Urothelium cell line (cell line): ENCODE data around the gene AHRR.

ENCODE experiments used
- DNase-seq: peaks from one replicate; pipeline ENCODE4 v3.0.0; 2011; ENCODE audit warnings: low spot score, mixed read lengths
- FAIRE-seq: peaks from 2 replicates; lab custom pipeline; 2011; peaks lifted over from hg19 to GRCh38; lab: Jason Lieb, UNC

Gene AHRR

DNA sequence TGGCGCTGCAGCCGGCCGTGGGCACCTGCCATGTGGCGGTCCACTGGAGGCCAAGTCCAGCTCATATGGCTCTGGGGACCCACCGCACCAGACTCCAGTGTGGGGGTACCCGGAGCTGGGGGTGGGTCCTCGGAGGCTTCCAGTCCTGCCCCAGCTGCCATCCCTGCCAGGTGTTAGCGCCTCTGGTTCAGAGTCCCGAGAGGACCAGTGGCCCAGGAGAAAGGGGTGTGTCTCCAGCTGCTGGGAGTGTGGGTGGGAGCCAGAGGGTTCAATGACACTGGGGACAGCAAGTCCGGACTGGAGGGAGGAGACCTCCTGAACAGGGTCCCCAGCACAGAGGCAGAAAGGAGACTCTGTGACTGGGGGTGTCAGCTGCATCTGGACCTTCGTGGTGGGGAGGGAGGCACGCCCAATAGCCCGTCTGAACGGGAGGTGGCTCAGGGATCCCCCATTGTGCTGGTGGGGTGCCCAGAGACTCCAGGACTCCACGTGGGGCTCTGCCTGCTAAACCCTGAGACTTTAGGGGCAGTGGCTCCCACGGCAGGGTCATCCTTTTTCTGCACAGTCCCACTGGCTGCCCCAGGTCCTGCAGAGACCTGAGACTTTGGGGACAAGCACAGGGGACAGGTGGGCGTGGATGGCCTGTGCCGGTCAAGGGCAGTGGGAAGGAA lies 2.4 kb upstream of the AHRR start:
- no peak for FAIRE-seq
- no peak for DNase-seq

DNA sequence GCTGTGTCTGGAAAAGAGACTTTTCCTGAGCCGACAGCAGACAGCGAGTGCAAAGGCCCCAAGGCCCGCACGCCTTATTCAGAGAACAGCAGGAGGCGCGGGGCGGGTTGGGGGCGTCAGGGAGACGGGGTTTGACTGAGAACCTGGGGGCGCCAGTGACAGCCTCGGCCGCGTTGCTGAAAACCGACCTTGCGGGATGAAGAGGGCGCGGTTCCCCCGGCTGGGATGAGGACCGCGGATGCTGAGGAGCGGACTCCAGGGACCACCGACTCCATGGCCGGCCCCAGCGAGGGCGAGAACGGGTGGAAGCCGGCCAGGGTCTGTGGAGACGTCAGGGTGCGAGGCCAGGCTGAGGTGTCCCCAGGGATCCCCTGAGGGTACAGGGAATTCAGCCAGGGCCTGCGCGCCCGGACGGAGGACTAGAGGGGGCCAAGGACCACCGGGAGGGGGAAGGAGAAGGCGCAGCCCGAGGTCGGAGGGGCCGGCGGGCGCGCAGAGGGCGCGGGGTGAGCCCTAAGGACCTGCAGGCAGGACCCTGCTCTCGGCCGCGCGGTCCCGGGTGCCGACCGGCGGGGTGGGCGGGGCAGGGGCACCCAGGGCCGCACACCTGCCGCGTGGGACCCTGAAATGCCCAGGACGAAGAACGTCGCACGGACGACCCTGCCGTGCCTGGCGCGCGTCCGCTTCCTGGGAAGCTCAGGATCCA lies 837 bp upstream of the AHRR start:
- no peak for FAIRE-seq

DNA sequence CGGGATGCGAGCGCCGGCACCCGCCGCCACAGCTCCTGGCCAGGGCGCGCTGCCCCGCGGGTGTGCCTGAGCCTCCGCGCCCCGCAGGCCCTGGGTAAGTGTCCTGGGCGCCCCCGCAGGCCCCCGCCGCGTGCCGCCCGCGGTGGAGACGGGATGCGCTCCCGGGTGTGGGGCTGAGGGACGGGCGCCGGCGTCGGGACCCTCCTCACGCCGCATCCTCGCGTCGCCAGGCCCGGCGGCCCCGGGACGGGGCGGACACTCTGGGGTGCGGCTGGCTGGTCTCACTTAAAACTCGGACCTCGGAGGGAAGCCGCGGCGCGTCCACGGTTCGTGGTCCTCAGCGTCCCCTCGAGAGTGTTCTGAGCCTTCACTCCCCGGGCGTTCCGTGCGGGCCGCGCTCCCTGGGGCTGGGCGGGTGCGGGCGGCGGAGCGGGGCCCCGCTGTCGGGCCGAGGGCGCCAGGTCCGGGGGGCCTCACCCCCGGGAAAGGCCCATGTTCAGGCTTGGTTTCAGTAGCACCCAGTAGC lies 275 bp downstream of the AHRR start:
- no peak for DNase-seq
- FAIRE-seq = no peak

More for the DNA sequence above, 837 bp upstream of the AHRR start:
- DNase-seq = no peak

DNA sequence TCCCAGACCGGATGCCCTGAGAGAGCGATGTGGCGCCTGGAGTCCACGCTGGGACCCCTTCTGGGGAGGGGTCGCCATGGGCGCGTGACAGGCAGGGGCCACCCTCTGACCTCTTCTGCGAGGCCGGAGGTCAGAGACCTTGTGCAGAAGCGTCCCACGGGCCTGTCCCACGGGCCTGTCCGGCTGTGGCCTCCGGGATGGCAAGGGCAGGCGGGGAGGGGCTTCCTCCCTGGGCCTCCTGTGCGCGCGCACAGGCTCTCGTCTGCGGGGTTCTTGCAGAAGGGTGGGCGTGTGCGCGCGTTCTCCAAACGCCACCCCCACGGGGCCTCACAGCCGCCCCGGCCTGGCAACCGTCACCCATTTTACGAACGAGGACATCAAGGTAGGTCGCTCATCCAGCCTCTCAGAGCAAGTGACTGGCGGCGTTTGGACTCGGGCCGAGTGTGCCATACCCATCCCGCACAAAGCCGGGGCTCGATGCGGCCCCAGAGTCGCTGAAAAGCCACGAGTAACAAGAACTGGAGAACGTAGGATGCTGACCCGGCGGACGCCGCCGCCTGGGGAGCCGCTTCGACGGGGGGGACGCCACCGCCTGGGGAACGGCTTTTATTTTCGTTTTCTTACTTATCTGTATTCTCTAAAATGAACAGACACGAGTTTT lies 897 bp downstream of the AHRR start:
- FAIRE-seq (no peak), DNase-seq (no peak)

DNA sequence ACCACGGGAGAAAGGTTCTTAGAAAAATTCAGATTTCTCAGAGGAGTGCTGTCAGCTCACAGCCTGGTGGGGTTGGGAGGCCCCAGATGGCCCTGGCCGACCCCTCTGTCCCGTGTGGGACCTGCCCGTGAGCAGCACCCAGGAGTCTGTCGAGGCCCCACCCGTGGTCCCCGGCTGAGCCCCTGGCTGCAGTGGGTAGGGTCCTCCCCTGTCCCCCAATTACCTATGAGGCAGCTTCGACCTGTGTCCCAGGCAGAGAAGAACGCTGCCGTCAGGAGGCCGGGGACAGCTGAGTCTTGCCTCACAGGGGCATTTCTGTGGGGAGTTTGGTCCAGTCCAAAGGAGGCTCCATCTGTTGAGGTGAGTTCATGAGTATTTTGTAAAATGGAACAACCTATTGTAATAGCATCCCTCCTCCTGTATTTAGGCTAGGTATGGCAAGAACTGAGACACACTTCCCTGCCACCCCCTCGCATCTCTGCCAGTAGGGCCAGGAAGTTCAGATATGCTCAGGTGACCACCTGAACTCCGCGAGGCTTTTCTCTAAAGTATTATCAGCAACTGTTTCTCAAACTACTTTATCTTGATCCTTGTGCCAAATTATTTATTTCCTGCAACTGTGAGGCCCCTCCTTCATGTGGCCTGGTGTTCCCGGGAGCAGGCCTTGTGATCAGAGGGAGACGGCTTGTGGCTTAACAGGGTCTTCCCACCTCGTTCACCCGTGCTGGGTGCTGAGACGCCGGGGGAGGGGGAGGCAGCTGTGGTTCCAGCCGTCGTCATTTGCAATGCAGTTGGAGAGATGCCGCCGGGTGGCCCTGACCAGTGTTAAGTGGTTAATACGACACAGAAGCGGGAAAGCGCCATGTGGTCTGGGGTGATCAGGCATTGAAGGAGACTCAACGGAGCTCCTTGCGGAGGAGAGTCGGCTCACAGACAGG lies 1.7 kb downstream of the AHRR start:
- FAIRE-seq = no peak
- DNase-seq = no peak

DNA sequence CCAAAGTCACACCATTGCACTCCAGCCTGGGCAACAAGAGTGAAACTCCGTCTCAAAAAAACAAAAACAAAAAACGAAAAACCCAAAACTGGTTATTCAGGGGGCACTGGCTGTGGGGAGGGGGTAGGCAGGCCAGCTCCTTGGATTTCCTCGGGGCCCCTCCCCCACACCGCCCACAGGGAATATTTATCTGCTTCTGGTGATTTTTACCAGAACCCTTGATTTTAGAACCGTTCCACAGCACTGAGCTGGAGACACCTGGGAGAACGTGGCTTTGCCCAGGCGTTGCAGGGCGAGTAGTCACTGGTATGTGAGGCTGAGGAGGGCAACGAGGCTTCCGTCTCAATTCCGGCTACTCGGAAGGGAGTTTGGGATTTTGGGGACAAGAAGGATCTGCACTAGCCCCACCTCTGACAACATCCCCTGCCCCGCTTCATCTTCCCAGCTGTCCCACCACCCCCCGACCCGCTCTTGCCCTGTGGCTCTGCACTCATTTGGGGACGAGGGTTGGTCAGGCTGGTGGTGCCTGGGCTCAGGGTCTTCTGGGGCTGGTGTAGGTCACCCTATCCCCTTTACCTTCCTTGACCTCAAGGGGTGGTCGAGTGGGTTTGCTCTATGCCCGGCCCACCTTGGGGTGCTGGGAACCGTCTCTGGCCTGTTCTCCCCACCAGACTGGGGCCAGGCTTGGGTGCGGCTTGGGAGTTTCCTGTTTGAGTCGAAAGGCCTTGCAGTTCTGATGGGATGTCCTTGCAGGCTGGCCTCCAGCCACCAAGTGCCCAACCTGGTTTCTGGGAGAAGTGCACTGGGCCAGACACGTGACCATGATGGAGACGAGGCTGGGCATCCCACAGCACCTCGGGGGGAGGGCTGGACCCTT lies 3.5 kb downstream of the AHRR start:
- peak; percentile 46 for FAIRE-seq
- DNase-seq = no peak

DNA sequence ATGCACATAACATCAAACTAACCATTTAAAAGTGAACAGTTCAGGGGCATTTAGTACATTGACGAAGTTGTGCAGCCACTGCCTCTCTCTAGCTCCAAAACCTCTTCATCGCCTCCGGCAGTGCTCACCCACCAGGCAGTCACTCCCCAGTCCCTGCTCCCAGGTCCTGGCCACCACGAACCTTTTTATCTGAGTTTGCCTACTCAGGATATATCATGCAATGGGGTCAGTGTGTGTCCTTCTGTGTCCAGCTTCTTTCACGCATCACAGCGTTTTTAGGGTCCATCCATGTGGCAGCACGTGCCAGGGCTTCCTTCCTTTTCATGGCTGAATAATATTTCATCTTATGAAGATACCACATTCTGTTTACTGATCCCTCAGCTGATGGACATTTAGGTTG lies 4.6 kb downstream of the AHRR start:
- DNase-seq (no peak), FAIRE-seq (no peak)

DNA sequence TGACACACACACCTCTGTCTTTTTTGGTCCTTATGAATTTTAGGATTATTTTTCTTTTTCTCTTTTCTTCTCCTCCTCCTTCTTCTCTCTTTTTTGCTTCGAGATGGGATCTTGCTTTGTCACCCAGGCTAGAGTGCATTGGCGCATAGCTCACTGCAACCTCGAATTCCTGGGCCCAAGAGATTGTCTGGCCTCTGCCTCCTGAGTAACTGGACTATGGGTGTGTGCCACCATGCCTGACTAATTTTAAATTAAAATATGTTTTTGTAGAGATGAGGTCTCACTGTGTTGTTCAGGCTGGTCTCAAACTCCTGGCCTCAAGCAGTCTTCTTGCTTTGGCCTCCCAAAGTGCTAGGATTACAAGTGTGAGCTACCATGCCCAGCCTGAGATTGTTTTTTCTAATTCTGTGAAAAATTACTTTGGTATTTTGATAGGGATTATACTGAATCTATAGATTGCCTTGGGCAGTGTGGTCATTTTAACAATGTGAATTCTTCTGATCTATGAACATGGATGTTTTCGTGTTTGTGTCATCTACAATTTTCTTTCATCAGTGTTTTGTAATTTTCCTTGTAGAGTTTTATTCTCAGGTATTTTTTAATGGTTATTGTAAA lies 7.7 kb downstream of the AHRR start:
- FAIRE-seq (no peak), DNase-seq (no peak)

DNA sequence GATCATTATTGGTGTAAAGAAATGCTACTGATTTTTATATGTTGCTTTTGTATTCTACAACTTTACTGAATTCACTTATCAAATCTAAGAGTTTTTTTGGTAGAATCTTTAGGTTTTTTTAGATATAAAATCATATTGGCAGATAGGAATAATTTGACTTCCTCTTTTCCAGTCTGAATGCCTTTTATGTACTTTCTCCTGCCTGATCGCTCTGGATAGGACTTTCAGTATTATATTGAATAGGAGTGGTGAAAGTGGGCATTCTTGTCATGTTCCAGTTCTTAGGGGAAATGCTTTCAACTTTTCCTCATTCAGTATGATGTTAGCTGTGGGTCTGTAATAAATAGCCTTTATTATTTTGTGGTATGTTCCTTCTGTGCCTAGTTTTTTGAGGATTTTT lies 8.3 kb downstream of the AHRR start:
- FAIRE-seq (no peak), DNase-seq (no peak)

DNA sequence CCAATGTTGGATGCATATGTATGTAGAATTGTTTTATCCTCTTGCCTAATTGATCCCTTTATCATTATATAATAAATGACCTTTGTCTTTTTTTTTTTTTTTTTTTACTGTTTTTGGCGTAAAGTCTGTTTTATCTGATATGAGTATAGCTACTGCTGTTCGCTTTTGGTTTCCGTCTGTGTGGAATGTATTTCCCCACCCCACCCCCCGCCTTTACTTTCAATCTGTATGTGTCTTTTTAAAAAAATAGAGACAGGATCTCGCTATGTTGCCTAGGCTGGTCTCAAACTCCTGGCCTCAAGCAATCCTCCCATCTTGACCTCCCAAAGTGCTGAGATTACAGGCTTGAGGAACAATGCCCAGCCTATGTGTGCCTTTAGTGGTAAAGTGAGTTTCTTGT lies 11.3 kb downstream of the AHRR start:
- FAIRE-seq = no peak
- DNase-seq = no peak

DNA sequence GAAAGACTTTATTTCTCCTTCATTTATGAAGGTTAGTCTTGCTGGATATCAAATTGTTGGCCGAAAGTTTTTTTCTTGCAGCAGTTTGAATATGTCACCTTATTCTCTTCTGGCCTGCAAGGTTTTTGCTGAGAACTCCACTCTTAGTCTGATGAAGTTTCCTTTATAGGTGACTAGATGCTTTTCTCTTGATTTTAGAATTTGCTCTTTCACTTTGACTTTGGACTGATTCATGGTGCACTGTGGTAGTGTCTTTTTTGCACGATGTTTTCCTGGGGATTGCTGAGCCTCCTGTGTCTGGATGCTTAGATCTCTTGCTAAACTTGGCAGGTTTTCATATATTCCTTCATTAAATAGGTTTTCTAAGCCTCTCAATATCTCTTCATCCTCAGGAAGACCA lies 12.4 kb downstream of the AHRR start:
- no peak for DNase-seq
- no peak for FAIRE-seq

DNA sequence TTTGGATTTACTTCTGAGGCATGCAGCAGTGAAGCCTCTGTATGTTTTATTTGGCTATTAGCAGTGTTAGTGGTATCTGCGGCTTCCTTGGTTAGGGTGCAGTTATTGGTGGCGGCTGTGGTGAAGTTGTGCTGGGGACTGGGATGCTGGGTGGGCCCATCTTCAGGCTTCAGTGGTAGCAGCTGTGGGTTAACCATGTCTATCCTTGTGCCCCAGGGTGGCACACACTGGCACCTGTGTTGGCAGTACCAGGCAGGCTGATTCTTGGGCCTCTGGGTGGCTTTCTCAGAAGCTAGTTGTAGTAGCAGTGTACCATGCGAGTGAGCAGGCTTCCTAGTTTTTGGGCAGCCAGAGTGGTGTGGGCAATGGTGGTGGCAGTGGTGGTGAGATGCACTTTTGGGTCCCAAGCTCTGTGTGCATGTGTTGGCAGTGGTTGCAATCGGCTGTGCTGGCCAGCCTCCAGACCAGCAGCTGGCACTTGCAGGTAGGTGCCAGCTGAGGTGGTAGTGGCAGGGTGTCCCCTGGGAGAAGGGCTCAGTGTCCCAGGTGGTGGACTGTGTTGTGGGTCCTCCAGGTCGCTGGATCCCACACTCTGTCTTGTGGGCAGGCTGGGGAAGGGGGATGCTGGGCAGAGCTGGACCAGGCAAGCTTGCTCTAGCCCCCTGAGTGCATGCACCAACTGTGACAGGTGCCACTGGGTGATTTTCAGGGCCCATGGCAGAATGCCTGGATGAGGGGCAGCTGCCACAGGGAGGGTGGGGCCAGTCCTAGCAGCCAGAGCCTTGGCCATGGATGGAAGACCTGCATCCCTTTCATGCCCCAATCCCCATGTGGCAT lies 13.6 kb downstream of the AHRR start:
- FAIRE-seq = no peak

DNA sequence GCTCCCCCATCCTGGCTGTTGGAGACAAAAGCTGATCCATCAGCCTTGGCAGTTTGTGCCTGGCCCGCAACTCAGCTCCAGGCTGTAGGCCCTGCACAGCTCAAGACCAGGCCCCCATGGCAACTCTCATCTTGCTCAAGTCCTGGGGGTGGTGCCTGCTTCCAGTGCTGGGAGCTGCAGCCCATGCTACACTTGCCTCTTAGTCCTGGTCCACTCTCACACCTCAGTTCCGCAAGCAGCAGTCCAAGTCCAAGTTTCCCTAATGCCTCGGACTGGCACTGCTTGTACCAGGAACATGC lies 14.2 kb downstream of the AHRR start:
- DNase-seq (no peak), FAIRE-seq (no peak)

More for the DNA sequence above, 13.6 kb downstream of the AHRR start:
- no peak for DNase-seq

DNA sequence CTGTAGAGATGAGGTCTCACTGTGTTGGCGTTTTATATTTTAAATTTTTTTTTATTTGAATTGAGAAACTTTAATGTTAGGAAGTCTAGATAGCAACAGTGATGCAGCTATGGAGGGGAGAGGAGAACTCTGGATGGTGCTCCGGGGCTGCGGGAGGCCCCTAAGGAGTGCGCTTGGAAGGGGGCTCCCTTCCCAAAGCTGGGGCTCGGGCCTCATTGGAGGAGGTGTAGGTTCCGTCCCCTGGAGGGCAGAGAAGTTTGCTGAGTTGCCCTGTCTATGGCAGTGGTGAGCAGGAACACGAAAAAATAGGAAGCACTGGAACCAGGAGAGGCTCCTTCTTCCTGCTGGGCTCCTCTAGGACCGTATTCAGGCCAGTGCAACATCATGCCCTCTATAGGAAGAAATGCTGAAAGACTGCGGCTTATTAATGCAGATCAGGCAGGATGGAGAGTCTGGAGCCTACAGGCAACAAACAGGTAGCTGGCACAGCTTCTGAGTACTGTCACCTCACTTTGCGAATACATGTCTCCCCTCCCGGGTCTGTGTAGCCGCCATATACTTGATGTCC lies 16.1 kb downstream of the AHRR start:
- FAIRE-seq = no peak
- DNase-seq = peak; percentile 41

DNA sequence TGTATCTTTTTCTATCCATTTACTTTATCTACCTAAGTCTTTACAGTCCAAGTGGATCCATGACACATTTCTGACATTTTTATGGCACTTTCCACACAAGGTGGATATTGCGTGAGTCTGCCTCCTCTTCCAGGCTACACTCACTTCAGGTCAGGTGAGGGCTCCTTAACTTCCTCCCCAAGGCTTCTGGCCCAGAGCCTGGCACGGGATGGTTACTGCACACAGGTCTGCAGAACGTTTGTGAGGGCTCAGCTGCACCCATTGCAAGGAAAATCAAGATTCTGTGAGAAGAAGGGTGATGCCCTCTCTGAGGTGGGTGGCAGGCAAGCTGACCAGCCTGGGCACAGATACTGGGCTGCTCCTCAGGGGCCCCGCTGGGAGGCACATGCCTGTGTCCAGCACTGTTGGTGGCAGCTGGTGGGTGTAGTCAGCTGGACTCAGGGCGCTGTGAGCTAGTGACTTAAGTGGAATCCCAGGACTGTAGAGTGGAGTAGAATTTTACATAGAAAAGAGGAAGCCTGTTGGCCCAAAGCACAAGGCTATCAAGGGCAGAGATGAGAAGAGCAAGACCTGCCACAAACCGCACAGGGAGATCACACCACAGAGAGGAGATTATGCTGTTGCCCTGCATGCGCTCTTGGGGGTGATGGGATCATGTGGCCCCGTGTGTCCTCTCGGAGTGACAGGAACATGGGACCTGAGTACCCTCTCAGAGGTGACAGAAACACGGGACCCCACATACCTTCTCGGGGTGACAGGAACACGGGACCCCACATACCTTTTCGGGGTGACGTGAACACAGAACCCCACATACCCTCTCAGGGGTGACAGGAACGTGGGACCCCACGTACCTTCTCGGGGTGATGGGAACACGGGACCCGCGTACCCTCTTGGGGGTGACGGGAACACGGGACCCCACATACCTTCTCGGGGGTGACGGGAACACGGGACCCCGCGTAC lies 21.3 kb downstream of the AHRR start:
- no peak for DNase-seq

DNA sequence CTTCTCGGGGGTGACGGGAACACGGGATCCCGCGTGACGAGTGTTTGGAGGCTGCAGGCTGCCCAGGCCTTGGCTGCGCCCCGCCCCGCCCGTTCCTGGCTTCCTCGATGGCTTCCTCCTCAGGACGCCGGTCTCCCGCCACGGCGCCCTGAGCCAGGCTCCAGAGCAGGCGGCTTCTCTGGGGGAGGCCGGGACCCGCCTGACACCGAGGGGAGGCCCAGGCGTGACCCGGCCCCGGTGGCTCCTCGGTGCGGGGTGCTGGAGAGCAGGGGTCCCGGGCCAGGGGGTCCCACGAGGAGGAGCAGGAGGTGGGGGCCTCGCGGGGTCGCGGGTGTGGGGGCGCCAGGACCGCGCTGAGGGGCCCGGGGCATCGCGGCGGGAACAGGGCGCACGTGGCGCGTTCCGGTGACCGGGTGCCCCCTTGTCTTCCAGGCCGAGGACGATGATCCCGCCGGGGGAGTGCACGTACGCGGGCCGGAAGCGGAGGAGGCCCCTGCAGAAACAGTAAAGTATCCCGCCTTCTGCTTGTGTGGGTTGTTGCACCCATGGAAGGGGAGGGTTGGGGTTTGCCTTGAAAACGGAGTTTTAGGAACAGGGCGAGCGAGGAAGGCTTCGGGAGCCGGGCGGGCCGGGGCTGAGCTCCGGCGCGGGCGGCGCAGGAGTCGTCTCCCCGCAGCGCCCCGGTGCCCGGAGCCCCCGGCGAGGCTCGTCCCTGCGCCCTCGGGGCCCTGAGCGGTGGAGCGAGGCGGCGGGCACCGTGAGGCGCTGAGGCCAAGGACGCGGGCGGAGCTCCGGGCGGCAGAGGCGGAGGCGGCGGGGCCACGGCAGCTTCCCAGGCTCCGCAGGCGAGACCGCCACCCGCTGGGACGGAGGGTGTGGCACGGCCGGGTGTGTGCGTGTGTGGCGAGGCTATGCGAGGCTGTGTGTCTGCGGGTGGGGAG lies 22.2 kb downstream of the AHRR start:
- FAIRE-seq (no peak), DNase-seq (no peak)

More for the DNA sequence above, 21.3 kb downstream of the AHRR start:
- FAIRE-seq = no peak
